ENCODE data around the gene STIP1.

The STIP1 gene

DNA sequence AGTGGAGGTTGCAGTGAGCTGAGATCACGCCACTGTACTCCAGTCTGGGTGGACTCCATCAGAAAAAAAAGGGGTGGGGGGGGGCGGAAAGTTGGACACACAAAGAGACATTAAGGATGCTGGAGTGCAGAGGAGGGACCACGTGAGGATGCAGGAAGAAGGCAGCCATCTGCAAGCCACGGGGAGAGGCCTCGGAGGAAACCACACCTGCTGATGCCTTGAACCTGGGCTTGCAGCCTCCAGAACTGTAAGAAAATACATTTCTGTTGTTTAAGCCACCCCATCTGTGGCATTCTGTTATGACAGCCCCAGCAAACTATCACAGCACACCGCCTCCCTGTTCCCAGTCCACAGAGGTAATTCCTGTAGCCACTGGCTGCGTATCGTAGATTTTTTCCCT, 9.2 kb upstream of the STIP1 start:
- Histone ChIP-seq H3K9me3 (ENCODE audit: insufficient read depth, low read length) (peaks cover 30% of the 10 kb centered on the region; the same call in 1 of the 2 replicates), H3K9ac (ENCODE audit: insufficient read length, low read depth) (no peak overlapping the region), H3K4me1 (ENCODE audit: insufficient read depth, insufficient read length) (peaks cover 2% of the 10 kb centered on the region), H3K4me3 (ENCODE audit: insufficient read length, low read depth) (no peak overlapping the region), H3K36me3 (ENCODE audit: insufficient read depth, insufficient read length, low read length) (peaks cover 15% of the 10 kb centered on the region), H3K27me3 (ENCODE audit: insufficient read depth, insufficient read length) (no peaks in the 10 kb centered on the region)
- TF ChIP-seq YY1 (IDR thresholded peaks at IDR 0.05; ENCODE audit: insufficient read depth, insufficient read length), result no peak
- TF ChIP-seq ZNF274 (IDR thresholded peaks at IDR 0.05; ENCODE audit: low read depth, low read length), result no peak
- no peak for DNase-seq (ENCODE audit: low read depth, low spot score)

GRCh38 chr11:64178203-64178602, 7.8 kb upstream of the STIP1 start:
- H3K4me1 ChIP-seq (ENCODE audit: insufficient read depth, insufficient read length), result peaks cover 5% of the 10 kb centered on the region
- H3K9ac ChIP-seq (ENCODE audit: insufficient read length, low read depth), result no peak overlapping the region
- no peak for TF ChIP-seq YY1 (IDR thresholded peaks at IDR 0.05; ENCODE audit: insufficient read depth, insufficient read length)
- TF ChIP-seq SUZ12 (IDR thresholded peaks at IDR 0.05; ENCODE audit: extremely low read depth, insufficient read depth, insufficient read length), result no peak
- no peak for TF ChIP-seq ZNF274 (IDR thresholded peaks at IDR 0.05; ENCODE audit: low read depth, low read length)
- H3K4me3 ChIP-seq (ENCODE audit: insufficient read length, low read depth), result no peak overlapping the region
- no peaks in the 10 kb centered on the region for H3K27me3 ChIP-seq (ENCODE audit: insufficient read depth, insufficient read length)
- H3K36me3 ChIP-seq (ENCODE audit: insufficient read depth, insufficient read length, low read length), result peaks cover 19% of the 10 kb centered on the region
- no peak for DNase-seq (ENCODE audit: low read depth, low spot score)
- H3K9me3 ChIP-seq (ENCODE audit: insufficient read depth, low read length), result peaks cover 30% of the 10 kb centered on the region; the same call in 1 of the 2 replicates

DNA sequence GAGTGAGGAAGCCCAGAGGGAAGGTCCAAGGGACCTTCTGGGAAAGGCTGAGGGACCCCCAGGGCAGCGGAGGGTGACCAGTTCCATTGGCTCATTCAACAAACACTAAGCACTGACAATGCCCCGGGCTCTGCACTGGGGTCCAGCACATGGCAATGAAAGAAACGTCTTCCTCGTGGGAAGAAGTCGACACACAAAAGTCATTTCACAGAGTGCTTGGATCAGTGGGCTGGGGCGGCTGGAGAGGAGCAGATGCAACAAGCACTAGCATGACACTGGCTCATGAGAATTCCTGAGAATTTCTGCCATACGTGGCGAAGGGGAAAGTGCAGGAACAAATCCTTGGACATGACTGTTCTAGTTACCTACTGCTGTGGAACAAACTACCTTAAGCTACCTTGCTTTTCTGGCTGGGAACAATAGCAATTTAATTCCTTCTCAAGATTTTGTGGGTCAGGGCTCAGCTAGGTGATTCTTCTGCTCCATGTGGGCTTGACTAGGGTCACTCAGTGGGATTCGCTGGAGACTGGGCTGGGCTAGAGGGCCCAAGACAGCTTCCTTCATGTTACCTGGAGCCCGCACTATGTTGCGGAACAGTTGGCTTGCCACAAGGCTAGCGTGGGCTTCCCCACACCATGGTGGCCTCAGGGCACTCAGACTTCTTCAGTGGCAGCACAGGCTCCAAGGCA, 6.9 kb upstream of the STIP1 start:
- H3K9me3 ChIP-seq (ENCODE audit: insufficient read depth, low read length), result peaks cover 21% of the 10 kb centered on the region; the same call in 1 of the 2 replicates
- H3K4me3 ChIP-seq (ENCODE audit: insufficient read length, low read depth), result no peak overlapping the region
- H3K27me3 ChIP-seq (ENCODE audit: insufficient read depth, insufficient read length), result no peaks in the 10 kb centered on the region
- H3K36me3 ChIP-seq (ENCODE audit: insufficient read depth, insufficient read length, low read length), result peaks cover 19% of the 10 kb centered on the region
- TF ChIP-seq SUZ12 (IDR thresholded peaks at IDR 0.05; ENCODE audit: extremely low read depth, insufficient read depth, insufficient read length), result no peak
- TF ChIP-seq YY1 (IDR thresholded peaks at IDR 0.05; ENCODE audit: insufficient read depth, insufficient read length), result no peak
- no peak for TF ChIP-seq ZNF274 (IDR thresholded peaks at IDR 0.05; ENCODE audit: low read depth, low read length)
- H3K4me1 ChIP-seq (ENCODE audit: insufficient read depth, insufficient read length), result peaks cover 12% of the 10 kb centered on the region
- no peak overlapping the region for H3K9ac ChIP-seq (ENCODE audit: insufficient read length, low read depth)
- no peak for DNase-seq (ENCODE audit: low read depth, low spot score)

DNA sequence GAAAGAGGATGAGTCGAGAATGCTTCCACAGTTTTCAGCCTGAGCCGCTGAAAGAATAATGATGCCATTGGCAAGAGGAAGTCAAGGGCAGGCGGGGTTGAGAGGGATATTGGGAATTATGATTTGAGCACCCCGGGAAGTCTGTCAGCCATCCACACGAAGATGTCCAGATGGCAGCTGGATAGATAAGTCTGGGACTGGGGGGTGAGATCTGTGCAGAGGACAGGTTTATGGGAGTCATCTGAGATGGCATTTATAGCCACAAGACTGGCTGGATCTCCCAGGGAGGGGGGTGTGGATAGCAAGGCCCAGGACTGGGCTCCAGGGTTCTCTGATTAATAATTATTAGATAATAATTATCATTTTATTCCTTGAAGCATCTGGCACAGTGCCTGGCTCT, 5.1 kb upstream of the STIP1 start:
- TF ChIP-seq SUZ12 (IDR thresholded peaks at IDR 0.05; ENCODE audit: extremely low read depth, insufficient read depth, insufficient read length), result no peak
- no peak for TF ChIP-seq YY1 (IDR thresholded peaks at IDR 0.05; ENCODE audit: insufficient read depth, insufficient read length)
- no peak for TF ChIP-seq ZNF274 (IDR thresholded peaks at IDR 0.05; ENCODE audit: low read depth, low read length)
- no peak for DNase-seq (ENCODE audit: low read depth, low spot score)
- Histone ChIP-seq H3K4me1 (ENCODE audit: insufficient read depth, insufficient read length) (peaks cover 12% of the 10 kb centered on the region), H3K36me3 (ENCODE audit: insufficient read depth, insufficient read length, low read length) (peaks cover 19% of the 10 kb centered on the region), H3K9ac (ENCODE audit: insufficient read length, low read depth) (no peak overlapping the region), H3K9me3 (ENCODE audit: insufficient read depth, low read length) (peaks cover 13% of the 10 kb centered on the region; the same call in 1 of the 2 replicates), H3K4me3 (ENCODE audit: insufficient read length, low read depth) (no peak overlapping the region), H3K27me3 (ENCODE audit: insufficient read depth, insufficient read length) (no peaks in the 10 kb centered on the region)

GRCh38 chr11:64181506-64182411, 4.2 kb upstream of the STIP1 start:
- peaks cover 19% of the 10 kb centered on the region for H3K36me3 ChIP-seq (ENCODE audit: insufficient read depth, insufficient read length, low read length)
- H3K27me3 ChIP-seq (ENCODE audit: insufficient read depth, insufficient read length), result no peaks in the 10 kb centered on the region
- peaks cover 13% of the 10 kb centered on the region; the same call in 1 of the 2 replicates for H3K9me3 ChIP-seq (ENCODE audit: insufficient read depth, low read length)
- DNase-seq (ENCODE audit: low read depth, low spot score), result no peak
- H3K4me1 ChIP-seq (ENCODE audit: insufficient read depth, insufficient read length), result peaks cover 12% of the 10 kb centered on the region
- no peak for TF ChIP-seq YY1 (IDR thresholded peaks at IDR 0.05; ENCODE audit: insufficient read depth, insufficient read length)
- no peak for TF ChIP-seq SUZ12 (IDR thresholded peaks at IDR 0.05; ENCODE audit: extremely low read depth, insufficient read depth, insufficient read length)
- no peak overlapping the region for H3K4me3 ChIP-seq (ENCODE audit: insufficient read length, low read depth)
- H3K9ac ChIP-seq (ENCODE audit: insufficient read length, low read depth), result peak overlapping the region; percentile 1

DNA sequence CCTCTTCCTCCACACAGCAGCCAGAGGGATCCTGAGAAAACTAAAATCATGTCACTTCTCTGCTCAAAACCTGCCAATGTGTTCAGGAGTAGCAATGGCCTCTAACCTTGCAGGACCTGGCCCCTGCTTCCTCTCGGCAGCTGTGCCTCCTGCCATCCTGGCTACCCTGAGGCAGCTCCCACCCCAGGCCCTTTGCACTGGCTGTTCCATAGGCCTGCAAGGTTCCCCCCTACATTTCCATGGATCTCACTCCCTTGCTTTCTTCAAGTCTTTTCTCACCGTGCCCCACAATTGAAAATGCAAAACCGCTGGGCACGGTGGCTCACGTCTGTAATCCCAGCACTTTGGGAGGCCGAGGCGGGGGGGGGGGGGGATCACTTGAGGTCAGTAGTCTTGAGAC, 2.1 kb upstream of the STIP1 start:
- peaks cover 25% of the 10 kb centered on the region for H3K36me3 ChIP-seq (ENCODE audit: insufficient read depth, insufficient read length, low read length)
- no peaks in the 10 kb centered on the region for H3K27me3 ChIP-seq (ENCODE audit: insufficient read depth, insufficient read length)
- peaks cover 12% of the 10 kb centered on the region; the same call in 1 of the 2 replicates for H3K9me3 ChIP-seq (ENCODE audit: insufficient read depth, low read length)
- no peak for DNase-seq (ENCODE audit: low read depth, low spot score)
- no peak for TF ChIP-seq SUZ12 (IDR thresholded peaks at IDR 0.05; ENCODE audit: extremely low read depth, insufficient read depth, insufficient read length)
- no peak for TF ChIP-seq YY1 (IDR thresholded peaks at IDR 0.05; ENCODE audit: insufficient read depth, insufficient read length)
- TF ChIP-seq ZNF274 (IDR thresholded peaks at IDR 0.05; ENCODE audit: low read depth, low read length), result no peak
- H3K9ac ChIP-seq (ENCODE audit: insufficient read length, low read depth), result peak overlapping the region; percentile 44
- peak overlapping the region; percentile 10 for H3K4me3 ChIP-seq (ENCODE audit: insufficient read length, low read depth)
- peaks cover 12% of the 10 kb centered on the region for H3K4me1 ChIP-seq (ENCODE audit: insufficient read depth, insufficient read length)

DNA sequence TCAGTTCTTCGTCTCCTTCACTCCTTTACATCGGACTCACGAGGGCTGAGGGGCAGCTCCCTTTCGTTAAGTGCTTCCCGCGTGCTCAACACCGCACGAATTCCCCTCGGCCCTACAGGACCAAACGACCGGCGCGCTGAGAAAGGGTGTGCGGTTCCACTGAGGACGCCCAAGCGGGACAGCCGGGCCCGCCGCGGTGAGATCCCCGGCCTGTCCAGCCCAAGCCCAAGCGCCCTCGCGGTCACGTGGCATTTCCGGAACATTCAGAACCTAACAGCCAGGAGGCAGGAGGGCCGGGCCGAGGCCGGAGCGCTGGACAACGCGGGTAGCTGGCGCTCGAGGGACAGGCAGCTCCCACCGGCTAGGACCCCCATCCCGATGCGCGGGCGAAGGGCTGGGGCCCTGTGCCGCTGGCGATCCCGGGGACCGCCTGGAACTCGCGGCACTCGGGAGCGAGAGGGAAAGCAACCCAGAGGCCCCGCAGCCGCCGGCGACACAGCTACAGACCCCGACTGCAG, 737 bp upstream of the STIP1 start:
- TF ChIP-seq SUZ12 (IDR thresholded peaks at IDR 0.05; ENCODE audit: extremely low read depth, insufficient read depth, insufficient read length) (no peak), YY1 (IDR thresholded peaks at IDR 0.05; ENCODE audit: insufficient read depth, insufficient read length) (no peak)
- peak overlapping the region; percentile 84 for H3K4me3 ChIP-seq (ENCODE audit: insufficient read length, low read depth)
- H3K9me3 ChIP-seq (ENCODE audit: insufficient read depth, low read length), result no peaks in the 10 kb centered on the region
- peaks cover 24% of the 10 kb centered on the region for H3K36me3 ChIP-seq (ENCODE audit: insufficient read depth, insufficient read length, low read length)
- no peak for DNase-seq (ENCODE audit: low read depth, low spot score)
- peaks cover 12% of the 10 kb centered on the region for H3K4me1 ChIP-seq (ENCODE audit: insufficient read depth, insufficient read length)
- H3K27me3 ChIP-seq (ENCODE audit: insufficient read depth, insufficient read length), result no peaks in the 10 kb centered on the region
- peak overlapping the region; percentile 99 for H3K9ac ChIP-seq (ENCODE audit: insufficient read length, low read depth)
